NCI-H446 treated with DMSO at 0.1 percent for 48 hours (cell line): Measurements from ENCODE around the gene TRAPPC12.

Source experiments
- DNase-seq: peaks from one replicate; lab custom pipeline; 2025; lab: John Stamatoyannopoulos, UW

TRAPPC12 gene

DNA sequence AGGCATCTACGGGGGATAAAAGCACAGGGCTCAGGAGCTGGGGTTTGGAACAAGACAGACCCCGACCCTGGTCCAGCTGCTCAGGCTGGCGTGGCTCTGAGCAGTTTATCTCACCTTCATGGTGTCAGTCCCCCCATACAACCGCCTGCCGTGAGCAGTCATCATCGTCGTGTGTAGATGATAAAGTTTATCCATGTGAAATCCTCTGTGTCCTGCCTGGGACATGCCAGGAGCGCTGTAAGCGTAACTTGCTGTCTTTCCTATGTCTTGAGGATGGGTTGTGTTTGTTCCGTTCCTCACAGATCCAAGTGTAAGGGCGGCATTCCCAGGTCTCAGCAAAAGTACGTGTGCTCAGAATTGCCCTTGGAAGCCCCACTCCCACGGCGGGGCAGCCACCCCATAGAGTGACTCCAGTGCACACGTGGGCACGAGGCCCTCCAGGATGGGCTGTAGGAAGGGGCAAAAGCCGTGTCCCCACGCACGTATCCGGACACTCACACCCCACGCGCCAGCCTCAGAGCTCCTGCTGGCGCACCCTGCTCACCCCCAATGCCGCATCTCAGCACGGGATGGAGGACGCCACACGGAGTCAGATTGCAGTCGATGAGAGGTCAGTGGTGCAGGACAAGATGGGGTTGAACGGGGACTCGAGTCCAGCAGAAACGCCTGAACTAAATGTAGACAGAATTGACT lies 88.9 kb downstream of the TRAPPC12 start:
- no peak for DNase-seq

- no peak for DNase-seq
Measured at GRCh38 chr2:3469486-3469885, 90.0 kb downstream of the TRAPPC12 start.

DNA sequence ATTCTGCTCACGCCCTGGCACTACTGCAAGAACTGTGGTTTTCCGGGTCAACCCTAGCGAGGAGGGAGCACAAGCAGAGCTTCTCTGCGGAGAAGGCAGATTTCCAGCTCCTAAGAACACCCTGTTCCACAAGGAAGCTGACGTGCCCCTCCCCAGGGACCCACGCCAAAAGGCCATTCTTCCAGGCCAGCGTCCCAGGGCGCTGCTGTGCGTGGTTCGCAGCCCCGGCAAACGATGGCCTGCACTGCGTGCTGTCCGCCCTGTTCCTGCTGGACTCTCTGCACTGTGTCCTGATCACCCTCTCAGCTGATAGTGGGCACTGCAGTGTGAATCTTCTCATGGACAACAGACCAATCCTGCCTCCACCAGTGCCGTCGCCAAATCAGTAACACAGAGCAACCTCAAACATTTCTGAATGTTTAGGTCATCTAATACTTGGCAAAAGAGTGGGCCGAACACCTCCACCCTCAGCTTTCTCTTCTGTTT lies 90.7 kb downstream of the TRAPPC12 start:
- no peak for DNase-seq

- DNase-seq, result no peak
Measured at GRCh38 chr2:3470856-3471737, 91.6 kb downstream of the TRAPPC12 start.

DNA sequence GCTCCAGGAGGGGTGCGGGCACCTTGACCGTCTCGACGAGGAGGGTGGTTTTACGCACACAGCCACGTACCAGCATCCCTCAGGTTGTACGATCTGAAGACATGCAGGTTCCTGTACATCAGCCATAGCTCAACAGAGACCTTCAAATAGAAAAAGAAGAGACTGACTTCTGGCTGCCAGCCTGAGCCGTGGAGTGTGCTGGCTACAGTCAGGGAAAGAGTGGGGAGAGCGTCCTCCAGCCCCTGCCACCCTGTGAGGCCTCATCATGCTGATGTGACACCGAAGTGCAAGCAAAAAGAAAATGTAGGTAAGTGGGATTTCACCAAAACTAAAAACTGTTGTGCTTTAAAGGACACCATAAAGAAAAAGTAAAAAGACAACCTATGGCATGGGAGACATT lies 92.8 kb downstream of the TRAPPC12 start:
- no peak for DNase-seq

GRCh38 chr2:3472966-3473365 lies 93.5 kb downstream of the TRAPPC12 start:
- no peak for DNase-seq

DNA sequence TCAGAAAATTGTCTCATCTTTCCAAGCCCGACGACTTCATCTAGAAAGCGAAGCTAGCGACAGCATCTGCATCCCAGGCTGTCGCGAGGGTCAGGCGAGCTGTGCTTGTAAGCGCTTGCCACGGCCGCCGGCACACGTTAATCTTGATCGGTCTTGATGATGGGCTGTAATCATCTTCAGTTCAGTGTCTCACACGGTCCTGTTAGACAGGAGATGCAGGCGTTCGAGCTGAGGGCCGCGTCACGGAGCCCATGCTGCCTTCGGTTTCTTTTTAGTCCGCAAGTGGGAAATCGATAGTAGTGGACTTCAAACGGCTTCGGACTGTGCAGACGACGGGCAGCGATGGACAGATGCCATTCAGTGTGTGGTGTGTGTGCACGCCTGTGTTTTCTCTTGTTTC lies 96.3 kb downstream of the TRAPPC12 start:
- DNase-seq, result no peak

DNA sequence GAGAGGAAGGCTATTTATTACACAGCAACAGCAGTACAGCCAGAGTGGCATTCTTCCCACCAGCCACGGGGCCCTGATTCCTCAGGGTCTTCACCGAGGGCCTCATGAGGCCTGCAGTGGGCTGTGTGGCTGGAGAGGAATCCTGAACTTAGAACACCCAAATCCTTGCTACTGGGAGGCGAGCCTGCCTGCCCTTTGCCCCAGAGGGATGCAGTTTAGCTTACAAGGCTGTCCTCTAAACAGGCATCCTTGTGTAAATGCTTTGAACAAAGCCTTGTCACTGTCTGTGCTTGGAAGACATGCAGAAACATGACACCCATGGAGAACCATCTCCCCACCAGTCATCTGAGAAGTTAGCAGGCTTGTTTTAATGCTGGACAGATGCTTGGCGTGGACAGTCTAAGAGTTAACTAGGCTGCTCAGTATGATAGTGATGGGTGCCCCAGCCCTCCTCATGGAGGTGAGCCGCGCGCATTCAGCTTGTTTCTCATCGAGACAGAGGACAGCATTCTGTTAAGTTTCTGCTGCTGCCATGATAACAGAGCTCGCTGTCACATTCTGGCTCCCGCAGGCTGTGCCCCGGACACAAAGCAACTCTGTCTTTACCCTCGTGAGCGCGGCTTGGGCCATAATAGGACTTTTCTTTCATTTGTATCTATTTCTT lies 97.0 kb downstream of the TRAPPC12 start:
- no peak for DNase-seq

DNA sequence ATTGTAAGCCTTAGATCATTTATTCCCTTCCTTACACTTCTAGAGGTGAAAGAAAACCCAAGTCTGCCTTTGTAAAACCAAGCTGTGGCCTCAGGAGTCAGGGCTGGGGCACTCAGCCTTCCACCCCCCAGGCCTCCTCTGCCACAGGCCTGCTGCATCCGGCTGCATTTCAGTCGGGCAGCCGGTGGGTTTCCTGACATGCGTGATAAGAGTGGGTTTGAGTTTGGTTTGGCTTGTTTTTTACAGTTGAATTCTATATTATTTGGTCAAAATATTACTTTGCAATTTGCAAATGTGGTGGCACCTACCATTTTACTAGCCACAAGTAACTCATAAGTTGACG lies 97.5 kb downstream of the TRAPPC12 start:
- no peak for DNase-seq

DNA sequence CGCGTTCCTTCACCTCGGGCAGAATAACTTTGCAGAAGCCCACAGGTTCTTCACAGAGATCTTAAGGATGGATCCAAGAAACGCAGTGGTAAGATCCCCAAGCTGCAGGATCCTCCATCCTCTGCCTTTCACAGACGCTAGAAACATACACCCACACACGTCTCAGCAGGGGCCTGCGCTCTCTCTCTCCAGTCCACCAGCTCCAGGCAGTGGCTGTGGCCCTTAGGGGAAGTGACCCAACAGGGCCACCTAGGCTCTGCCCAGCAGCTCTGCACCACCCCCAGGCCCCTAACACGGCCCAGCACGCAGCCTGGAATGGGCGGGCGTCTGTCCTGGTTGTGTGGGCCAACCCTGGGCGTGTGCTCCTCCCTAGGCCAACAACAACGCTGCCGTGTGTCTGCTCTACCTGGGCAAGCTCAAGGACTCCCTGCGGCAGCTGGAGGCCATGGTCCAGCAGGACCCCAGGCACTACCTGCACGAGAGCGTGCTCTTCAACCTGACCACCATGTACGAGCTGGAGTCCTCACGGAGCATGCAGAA lies 99.4 kb downstream of the TRAPPC12 start:
- DNase-seq, result no peak

GRCh38 chr2:3479430-3480320 lies 100.2 kb downstream of the TRAPPC12 start:
- DNase-seq, result no peak

- DNase-seq, result no peak
Measured at GRCh38 chr2:3480352-3481010, 101.0 kb downstream of the TRAPPC12 start.

DNA sequence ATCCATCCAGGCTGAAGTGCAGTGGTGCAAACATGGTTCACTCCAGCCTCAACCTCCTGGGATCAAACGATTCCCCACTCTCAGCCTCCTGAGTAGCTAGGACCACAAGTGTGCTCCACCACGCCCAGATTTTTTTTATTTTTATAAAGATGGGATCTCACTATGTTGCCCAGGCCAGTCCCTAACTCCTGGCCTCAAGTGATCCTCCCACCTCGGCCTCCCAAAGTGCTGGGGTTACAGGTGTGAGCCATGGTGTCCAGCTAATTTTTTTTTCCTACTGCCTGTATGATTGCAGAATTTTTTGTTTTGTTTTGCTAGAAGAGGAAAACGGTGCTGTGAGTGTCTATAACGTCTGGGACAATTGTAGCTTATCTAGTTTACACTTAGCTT lies 101.5 kb downstream of the TRAPPC12 start:
- no peak for DNase-seq

DNA sequence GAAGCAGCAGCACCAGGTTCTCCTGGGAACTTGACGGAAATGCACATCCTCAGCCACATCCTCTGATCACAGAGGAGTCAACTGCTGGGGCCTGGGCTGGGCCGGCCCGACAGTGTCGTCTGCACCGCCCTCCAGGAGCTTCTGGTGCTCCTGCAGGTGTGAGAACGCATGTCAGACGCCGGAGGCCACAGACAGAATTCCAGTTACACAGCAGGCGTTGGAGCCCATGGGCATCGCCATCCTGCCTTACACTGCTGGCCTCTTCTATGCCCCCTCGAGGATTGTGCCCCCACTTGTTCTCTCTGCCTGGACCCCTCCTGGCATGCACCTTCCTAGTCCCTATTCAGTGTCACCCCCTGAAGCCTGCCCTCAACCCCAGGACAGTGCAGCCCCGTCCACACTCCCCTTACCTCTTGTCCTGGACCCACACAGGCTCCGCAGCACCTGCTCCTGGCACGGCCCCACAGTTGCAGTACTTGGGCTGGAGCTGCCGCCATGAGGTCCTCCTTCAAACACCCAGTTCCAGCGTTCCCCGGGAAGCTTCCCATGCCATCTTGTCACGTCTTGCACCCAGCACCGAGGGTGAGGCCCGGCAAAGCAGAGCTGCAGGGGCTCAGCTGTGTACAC lies 102.4 kb downstream of the TRAPPC12 start:
- no peak for DNase-seq

DNA sequence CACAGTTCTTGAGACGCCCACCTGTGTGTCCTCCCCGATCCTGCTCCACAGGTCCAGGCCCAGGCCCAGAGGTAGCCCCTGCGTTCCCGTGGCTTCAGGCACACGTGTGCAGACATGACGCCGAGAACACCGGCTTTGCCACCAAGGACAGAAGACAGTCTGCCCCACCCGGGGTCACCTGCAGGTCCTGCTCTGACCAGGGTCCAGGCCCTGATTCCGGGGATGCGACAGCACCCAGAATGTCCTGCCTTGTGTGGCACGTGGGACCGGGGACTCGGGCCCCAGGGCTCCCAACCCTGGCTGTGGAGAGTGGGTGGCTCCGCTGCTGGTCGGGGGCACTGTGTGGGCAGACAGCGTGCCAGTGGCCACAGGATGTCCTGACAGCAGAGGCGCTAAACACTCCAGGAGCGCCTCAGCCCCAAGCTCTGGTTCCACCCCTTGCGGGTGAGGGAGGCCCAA lies 102.9 kb downstream of the TRAPPC12 start:
- DNase-seq, result no peak

- no peak for DNase-seq
Measured at GRCh38 chr2:3483227-3483985, 103.9 kb downstream of the TRAPPC12 start.

GRCh38 chr2:3483986-3484960 lies 104.8 kb downstream of the TRAPPC12 start:
- DNase-seq, result no peak

DNA sequence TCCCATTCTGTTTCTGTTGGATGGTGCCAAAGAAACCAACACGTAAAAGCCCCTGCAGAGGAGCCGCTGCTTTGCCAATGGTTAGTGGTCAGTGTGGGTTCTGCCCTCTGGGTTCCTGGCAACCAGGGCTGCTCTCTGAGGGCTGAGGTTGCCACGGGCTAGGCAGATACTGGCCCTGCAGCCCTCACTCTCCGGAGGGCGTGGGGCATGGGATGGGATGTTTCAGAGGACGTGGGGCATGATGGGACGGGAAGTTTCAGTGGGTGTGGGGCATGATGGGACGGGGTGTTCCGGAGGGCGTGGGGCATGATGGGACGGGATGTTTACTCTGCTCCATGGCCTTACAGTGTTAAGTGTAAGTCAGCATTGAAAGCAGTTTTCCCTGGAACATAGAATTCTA lies 105.7 kb downstream of the TRAPPC12 start:
- no peak for DNase-seq
